SK-N-SH treated with all-trans-retinoic acid at 6 μM for 48 hours (cell line): ENCODE data around the gene KLHDC7B.

Experiments used
- CSDC2 ChIP-seq: fragments of 250-450 bp; sonication (Bioruptor Pico); IDR thresholded peaks from 2 replicates; pipeline ENCODE4 v1.5.0; 2020; ENCODE audit warnings: mild to moderate bottlenecking, moderate library complexity
- PATZ1 ChIP-seq: fragments of 250-450 bp; sonication (Bioruptor Pico); IDR thresholded peaks from 2 replicates; pipeline ENCODE4 v1.8.0; 2020; ENCODE audit warnings: mild to moderate bottlenecking, moderate library complexity, borderline replicate concordance
- ZNF565 ChIP-seq: fragments of 450-650 bp; formaldehyde crosslinking; conservative IDR thresholded peaks from 2 replicates; pipeline ENCODE4 v1.5.0; 2020; ENCODE audit warnings: low read depth, mild to moderate bottlenecking, moderate library complexity
- ZNF8 ChIP-seq: fragments of 450-650 bp; formaldehyde crosslinking; IDR thresholded peaks from 2 replicates; pipeline ENCODE4 v1.5.0; 2020; ENCODE audit warnings: mild to moderate bottlenecking, moderate library complexity

DNA sequence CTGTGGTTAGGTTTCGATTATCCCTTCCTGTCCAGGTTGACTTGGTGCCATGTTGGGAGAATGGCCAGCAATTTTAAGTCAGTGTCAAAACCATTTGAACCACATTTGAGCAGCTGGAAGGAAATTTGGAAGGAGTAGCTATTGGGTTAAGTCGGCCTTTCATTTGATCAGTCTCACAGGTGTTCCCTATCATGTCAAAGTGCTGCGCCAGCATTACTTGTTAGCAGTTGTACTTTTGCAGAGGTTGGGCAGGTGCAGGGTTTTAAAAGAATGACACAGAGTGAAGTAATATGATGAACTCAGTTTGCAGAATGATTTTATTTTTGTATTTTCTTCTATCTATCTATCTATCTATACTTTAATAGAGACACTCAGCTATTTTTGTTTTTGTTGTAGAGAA, 9.5 kb upstream of the KLHDC7B start:
- no peak for TF ChIP-seq PATZ1 (CRISPR knock-in tag)
- TF ChIP-seq CSDC2 (CRISPR knock-in tag), result no peak
- TF ChIP-seq ZNF8 (CRISPR knock-in tag), result no peak
- TF ChIP-seq ZNF565 (CRISPR knock-in tag), result no peak
